HG02884 (cell line): ENCODE results near the gene BTBD10.

Experiments
- ATAC-seq: cut with Tn5 transposase; IDR thresholded peaks from one replicate; pipeline ENCODE4 v1.9.1; 2021; ENCODE audit warnings: mild to moderate bottlenecking, moderate library complexity; ENCODE audit not compliant: unreplicated experiment

Gene BTBD10

GRCh38 chr11:13462901-13463778 is at the start of gene BTBD10:
TSS of gene BTBD10 (minus strand) at chr11:13463222. CDS start at chr11:13445124, 18,098 bp downstream.
- ATAC-seq = peak; percentile 90

- no peak for ATAC-seq
Observed at GRCh38 chr11:13503393-13503792, 40.4 kb upstream of the BTBD10 start.

- no peak for ATAC-seq
Observed at GRCh38 chr11:13502492-13502891, 39.5 kb upstream of the BTBD10 start.

- no peak for ATAC-seq
Observed at GRCh38 chr11:13495929-13496328, 32.9 kb upstream of the BTBD10 start, which contains the start of gene PTH. TSS of gene PTH (minus strand) at chr11:13495997. CDS start at chr11:13492855, 3,142 bp downstream.

GRCh38 chr11:13494051-13494450 is 31.0 kb upstream of the BTBD10 start:
- no peak for ATAC-seq

- no peak for ATAC-seq
Observed at GRCh38 chr11:13487661-13488030, 24.6 kb upstream of the BTBD10 start.

GRCh38 chr11:13486926-13487660 is 24.1 kb upstream of the BTBD10 start:
- ATAC-seq = no peak

GRCh38 chr11:13480198-13480597 is 17.2 kb upstream of the BTBD10 start:
- no peak for ATAC-seq

GRCh38 chr11:13479688-13480087 is 16.7 kb upstream of the BTBD10 start:
- no peak for ATAC-seq

- ATAC-seq = no peak
Observed at GRCh38 chr11:13475091-13475490, 12.1 kb upstream of the BTBD10 start.

- no peak for ATAC-seq
Observed at GRCh38 chr11:13473013-13473722, 10.1 kb upstream of the BTBD10 start.

- ATAC-seq = no peak
Observed at GRCh38 chr11:13468750-13469149, 5.7 kb upstream of the BTBD10 start.

- no peak for ATAC-seq
Observed at GRCh38 chr11:13465909-13466371, 2.9 kb upstream of the BTBD10 start.

GRCh38 chr11:13463779-13464290 is 813 bp upstream of the BTBD10 start:
- no peak for ATAC-seq

- ATAC-seq = peak; percentile 41
Observed at GRCh38 chr11:13462311-13462900, 616 bp downstream of the BTBD10 start.

- ATAC-seq = no peak
Observed at GRCh38 chr11:13461291-13461690, 1.7 kb downstream of the BTBD10 start.

- ATAC-seq = no peak
Observed at GRCh38 chr11:13450832-13451397, 12.1 kb downstream of the BTBD10 start.

GRCh38 chr11:13449522-13449921 is 13.5 kb downstream of the BTBD10 start:
- no peak for ATAC-seq

- no peak for ATAC-seq
Observed at GRCh38 chr11:13448876-13449275, 14.1 kb downstream of the BTBD10 start.

- ATAC-seq = no peak
Observed at GRCh38 chr11:13446444-13446843, 16.6 kb downstream of the BTBD10 start.
